NCI-H460 (cell line): ENCODE measurements around the gene GLG1. TPM values are rescaled to one million over a fixed set of nuclear protein-coding genes. Genes with fewer than 3 reads are reported as not detected.
"Not testable (repeated sequence)": the region's sequence is repeated elsewhere in the genome, so short reads cannot be mapped to it uniquely, and the experiment has no call there.

ENCODE experiments used
- DNase-seq: peaks from one replicate; pipeline ENCODE4 v3.0.0-alpha.2; 2016; ENCODE audit warnings: low read depth; ENCODE audit errors: extremely low read depth
- total RNA-seq: library from RNA; depleted of rRNA; stranded (reverse); fragments of >200 nt; shearing (Covaris generic); gene quantifications from 2 replicates; pipeline ENCODE4 v1.2.3, GENCODE V29; 2014

The GLG1 gene
- total RNA-seq, 1 experiment from 2014 or later, result 66.9 TPM

DNA sequence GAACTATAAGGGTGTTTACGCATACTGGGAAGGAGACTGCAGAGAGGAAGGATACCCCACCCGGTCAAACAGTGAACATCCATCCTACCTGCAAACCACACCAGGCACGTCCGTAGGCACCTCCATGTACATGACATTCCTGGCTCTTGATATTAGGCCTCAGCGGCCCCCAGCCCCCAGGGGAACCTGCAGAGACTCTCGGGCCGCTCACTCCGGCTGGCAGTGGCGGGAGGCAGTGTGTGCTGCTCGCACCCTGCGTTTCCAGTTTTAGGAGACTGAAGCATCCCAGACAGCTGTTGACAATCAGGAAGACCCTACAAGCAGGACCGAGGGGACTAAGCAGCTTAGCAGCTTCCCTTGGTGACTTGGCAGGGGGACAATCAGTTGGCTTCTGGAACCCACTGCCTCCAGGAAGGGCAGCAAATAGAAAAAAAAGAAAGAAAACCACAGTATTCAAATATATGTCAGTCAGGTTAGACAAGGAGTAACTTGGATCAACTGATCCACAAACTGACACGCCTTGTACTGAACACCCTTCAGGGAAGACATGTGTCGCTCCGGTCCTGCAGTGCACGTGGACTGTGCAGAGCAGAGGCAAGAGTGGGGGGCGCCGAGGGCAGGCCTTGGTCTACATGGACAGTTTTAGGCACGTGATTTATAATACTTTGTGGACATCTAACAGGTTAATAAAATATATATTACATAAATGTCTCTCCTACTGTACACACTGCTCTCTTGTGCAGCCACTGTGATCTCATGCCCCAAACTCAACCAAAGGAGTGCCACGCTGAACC lies 155.8 kb downstream of the GLG1 start:
- DNase-seq, result no peak

GRCh38 chr16:74450236-74450635 lies 156.7 kb downstream of the GLG1 start:
- DNase-seq, result no peak

DNA sequence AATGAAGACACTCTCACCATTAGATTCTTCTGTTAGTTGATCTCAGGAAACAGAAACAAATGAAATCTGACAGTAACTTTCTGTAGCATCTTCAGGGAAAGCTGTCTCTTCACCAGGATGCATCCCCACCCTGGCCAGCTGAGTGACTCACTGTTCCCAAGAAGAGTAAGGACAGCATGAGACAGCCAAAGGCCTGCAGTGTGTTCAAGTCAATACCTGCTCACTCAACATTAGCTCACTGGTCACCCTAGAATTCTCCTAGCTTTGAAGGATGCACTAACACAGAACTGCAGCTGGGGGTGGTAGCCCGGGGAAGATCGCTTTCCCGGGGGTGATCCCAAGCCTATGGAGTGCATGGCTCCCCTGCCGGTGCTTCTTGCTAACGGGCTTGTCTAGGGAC lies 157.4 kb downstream of the GLG1 start:
- DNase-seq, result no peak

GRCh38 chr16:74448990-74449389 lies 157.9 kb downstream of the GLG1 start:
- no peak for DNase-seq

- DNase-seq, result no peak
These were observed 159.3 kb downstream of the GLG1 start for GRCh38 chr16:74447578-74447977.

- no peak for DNase-seq
These were observed 160.0 kb downstream of the GLG1 start for GRCh38 chr16:74446866-74447265.

- not testable (repeated sequence) for DNase-seq
These were observed 163.1 kb downstream of the GLG1 start for GRCh38 chr16:74443624-74444346.

GRCh38 chr16:74439685-74440084 lies 167.2 kb downstream of the GLG1 start:
- no peak for DNase-seq

DNA sequence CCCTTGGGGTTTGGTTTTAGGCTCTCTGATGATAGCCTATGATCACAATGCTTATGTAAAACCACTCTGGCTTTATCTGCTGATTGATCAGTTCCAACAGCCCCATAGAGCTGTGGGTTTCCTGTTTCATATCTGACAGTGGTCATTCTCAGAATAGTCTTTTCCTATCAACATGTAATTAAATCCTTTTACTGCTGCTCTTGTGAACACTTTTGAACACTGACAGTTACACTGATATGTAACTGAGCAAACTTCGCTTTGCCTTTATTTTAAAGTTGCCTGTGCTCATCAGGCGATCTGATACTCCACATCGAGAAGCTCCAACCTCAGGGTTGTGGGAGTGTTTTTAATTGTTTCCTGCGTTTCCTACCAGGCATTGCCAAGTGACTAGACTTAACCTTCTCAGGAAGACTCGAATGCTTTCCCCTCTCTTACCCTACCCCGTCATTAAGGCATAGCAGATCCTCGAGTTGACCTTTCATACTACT lies 168.4 kb downstream of the GLG1 start:
- no peak for DNase-seq

DNA sequence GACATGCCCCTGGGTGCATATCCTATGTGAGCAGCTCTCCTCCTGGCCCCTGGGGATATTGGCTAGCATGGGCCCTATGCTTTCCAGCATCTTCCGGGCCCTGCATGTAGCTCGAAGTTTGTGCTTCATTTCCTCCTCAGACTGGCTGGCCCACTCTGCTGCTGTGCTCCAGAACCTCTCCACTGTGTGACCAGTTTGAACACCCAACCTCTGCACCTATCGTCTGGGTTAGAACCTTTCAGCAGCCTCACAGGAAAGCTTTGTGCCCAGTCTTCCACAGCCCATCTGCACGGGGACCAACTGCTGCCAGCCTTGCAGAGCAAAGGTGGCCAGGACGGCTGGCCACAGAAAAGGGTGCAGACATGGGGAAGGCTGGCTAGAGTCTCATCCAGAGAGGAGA lies 175.4 kb downstream of the GLG1 start:
- DNase-seq, result no peak

DNA sequence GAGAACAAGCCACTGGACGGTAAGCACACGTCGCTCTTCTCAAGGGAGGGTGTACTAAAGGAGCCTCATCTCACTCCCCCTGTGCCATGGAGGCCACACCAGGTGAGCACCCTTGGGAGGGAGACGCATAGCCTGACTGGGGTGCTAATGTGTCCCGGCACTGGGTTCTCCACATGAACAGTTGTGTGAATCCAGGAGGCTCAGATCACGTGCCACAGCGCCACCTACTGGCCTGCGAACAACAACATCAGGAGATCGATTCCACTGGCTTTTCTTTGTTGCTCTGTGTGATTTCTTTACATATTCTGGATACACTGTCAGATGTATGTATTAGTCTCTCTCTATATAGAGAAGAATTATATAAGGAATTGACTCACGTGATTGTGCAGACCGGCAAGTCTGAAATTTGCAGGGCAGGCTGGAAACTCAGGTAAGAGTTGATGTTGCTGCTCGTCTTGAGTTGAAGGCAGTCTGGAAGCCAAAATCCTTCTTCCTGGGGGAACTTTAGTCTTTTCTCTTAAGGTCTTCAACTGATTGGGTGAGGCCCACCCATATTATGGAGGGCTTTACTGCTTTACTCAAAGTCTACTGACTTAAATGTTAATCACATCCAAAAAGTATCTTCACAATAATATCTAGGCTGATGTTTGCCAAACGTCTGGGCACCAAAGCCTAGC lies 176.7 kb downstream of the GLG1 start:
- DNase-seq, result peak; percentile 9

DNA sequence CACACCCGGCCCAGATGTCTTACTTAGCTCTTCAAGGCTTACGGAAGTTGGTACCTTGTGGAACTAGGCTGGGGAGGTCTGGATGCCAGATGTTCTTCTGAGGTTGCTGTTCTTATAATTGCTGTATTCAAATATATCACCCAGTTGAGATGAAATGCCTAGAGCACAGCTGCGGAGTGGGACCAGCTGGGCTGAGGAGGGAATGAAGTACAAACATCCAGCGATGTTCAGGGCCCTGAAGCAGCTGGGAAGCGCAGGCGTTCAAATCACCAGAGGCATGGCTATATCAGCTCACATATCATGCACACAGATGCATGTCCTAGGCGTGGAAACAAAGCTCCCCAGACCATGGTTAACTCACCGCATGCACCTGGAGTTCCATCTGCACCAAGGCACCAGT lies 178.4 kb downstream of the GLG1 start:
- not testable (repeated sequence) for DNase-seq

DNA sequence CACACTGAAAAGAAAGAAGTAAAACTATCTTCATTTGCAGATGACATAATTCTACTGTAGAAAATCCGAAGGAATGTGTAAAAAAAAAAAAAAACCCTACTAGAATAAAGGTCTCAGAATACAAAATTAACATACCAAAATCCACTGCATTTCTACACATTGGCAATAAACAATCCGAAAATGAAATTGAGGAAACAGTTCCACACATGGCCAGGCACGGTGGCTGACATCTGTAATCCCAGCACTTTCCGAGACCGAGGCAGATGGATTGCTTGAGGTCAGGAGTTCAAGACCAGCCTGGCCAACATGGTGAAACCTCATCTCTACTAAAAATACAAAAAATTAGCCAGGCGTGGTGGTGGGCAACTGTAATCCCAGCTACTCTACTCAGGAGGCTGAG lies 181.2 kb downstream of the GLG1 start:
- DNase-seq, result not testable (repeated sequence)

- not testable (repeated sequence) for DNase-seq
These were observed 183.2 kb downstream of the GLG1 start for GRCh38 chr16:74423721-74424120.

GRCh38 chr16:74422086-74422485 lies 184.8 kb downstream of the GLG1 start:
- not testable (repeated sequence) for DNase-seq

DNA sequence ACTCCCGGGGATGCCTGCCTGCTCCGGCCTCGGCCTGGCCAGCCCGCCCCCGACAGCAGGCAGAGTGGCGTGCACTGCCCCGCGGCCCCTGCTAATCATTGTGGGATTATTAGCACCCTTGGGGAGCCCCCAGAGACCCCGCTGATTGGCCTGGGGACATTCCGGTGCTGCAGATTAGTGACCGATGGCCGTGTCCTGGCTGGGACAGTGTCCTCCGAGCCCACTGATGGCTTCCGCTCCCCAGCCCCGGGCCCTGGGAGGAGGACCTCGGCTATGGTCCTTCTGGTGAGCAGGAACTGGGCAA lies 185.5 kb downstream of the GLG1 start:
- not testable (repeated sequence) for DNase-seq

DNA sequence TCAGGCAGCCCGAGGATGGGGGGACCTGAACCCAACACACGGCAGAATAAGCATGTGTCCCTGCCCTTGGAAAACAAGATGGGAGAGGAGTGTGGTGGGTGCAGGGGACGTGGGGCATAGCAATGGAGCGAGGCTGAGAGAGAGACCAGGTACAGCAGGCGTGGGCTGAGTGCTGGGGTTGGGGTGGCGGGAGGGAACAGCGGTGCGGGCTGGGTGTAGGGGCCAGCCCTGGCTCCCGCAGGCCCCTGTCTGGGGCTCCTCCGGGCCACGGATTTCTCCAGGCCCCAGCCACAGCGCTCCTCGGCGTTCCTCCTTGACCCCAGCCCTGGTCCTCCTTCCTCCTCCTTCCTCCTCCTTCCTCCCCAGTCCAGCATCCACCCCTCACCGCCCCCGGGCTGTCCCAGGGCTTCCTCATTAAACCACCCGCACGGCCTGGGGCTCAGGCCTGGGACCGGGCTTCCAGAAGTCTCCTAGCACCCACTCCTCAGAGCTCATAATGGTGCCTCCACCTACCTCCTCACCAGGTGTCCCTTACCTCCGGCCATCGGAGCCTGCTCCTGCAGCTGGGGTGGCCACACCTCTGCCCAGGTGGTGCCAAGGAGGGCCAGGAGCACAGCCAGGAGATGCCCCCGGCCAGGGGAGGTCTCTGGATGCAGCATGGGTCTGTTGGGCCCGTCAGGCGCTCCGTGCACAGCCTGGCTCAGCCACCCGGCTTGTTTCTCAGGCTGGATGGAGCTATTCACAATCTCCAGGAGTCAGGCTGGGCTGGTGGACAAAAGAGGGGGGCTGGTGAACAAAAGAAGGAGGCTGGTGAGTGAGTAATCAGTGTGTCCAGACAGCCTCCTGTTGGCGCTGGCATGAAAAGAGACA lies 186.1 kb downstream of the GLG1 start, which contains the start of gene CLEC18B:
Gene CLEC18B, minus strand, starts transcription at position 867 of the 870 bp plus-strand sequence. Its CDS starts 208 bp downstream, at position 659.
- DNase-seq, result not testable (repeated sequence)

DNA sequence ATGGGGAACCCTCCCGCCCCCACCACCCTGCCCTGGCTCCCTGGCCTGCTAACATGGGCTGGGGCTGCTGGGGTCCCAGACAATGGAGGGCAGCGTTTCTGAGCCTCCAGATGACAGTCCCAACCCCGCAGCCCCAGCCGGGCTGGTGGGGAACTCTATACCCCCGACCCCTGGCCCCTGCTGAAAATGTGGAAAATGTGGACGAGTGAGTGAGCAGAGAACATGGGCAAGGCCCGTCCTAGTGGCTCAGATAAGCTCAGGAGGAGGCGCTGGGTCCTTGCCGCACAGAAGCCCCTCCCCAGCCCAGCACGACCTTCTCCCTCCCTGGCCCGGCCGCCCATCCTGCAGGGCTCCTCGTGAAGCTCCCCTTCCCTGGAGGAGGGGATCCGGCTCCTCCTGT lies 187.1 kb downstream of the GLG1 start:
- DNase-seq, result not testable (repeated sequence)

- not testable (repeated sequence) for DNase-seq
These were observed 189.0 kb downstream of the GLG1 start for GRCh38 chr16:74417897-74418296.

GRCh38 chr16:74413920-74414319 lies 193.0 kb downstream of the GLG1 start:
- DNase-seq, result not testable (repeated sequence)
